GM12878 (cell line): Measurements from ENCODE around the gene DIP2C. TPM values are rescaled to one million over a fixed set of nuclear protein-coding genes. Genes with fewer than 3 reads are reported as not detected.

Source experiments
- ATAC-seq: fragments of 200-7000 bp; cut with Tn5 transposase; 3 replicates; pipeline ENCODE4 v1.9.1; 2020; ENCODE audit warnings: mild to moderate bottlenecking, moderate library complexity
- BruUV-seq: library from RNA; stranded (reverse); fragments of 400-500 nt; replicated peaks from 2 replicates; lab custom pipeline; 2021; lab: Mats Ljungman, UMichigan
- CTCF ChIA-PET: fragments of 300-600 bp; sonication (Branson Sonifier 250); formaldehyde crosslinking; extraction: SDS; loops from one replicate; lab custom pipeline; 2021; ENCODE audit warnings: inconsistent platforms; lab: Yijun Ruan, JAX
- POLR2A ChIA-PET: fragments of 350-600 bp; formaldehyde crosslinking; extraction: SDS; loops from one replicate; lab custom pipeline; 2021; ENCODE audit warnings: inconsistent platforms; lab: Charles Lee
- RAD21 ChIA-PET: fragments of 300-600 bp; sonication (Branson Sonifier 250); formaldehyde crosslinking; loops from one replicate; lab custom pipeline; 2023; ENCODE audit warnings: antibody characterized with exemption; ENCODE audit not compliant: unreplicated experiment; lab: Charles Lee
- SMC1A ChIA-PET: fragments of 300-600 bp; sonication (Branson Sonifier 250); formaldehyde crosslinking; loops from one replicate; lab custom pipeline; 2023; ENCODE audit not compliant: unreplicated experiment, uncharacterized antibody; lab: Charles Lee
- DNase-seq: peaks from one replicate; pipeline ENCODE4 v3.0.0-alpha.2; 2011; ENCODE audit warnings: low read depth, low spot score
- FAIRE-seq: peaks from 3 replicates; lab custom pipeline; 2011; peaks lifted over from hg19 to GRCh38; lab: Jason Lieb, UNC
- H2AFZ ChIP-seq: 2 replicates; pipeline ENCODE4 v1.6.0; 2011; ENCODE audit warnings: low read depth, low read length, control low read depth; ENCODE audit not compliant: control insufficient read depth
- H3K27ac ChIP-seq: 2 replicates; pipeline ENCODE4 v1.5.1; 2011; ENCODE audit warnings: control low read depth; ENCODE audit not compliant: control insufficient read depth, insufficient read depth
- H3K27me3 ChIP-seq, 2 experiments: replicated peaks in 1 of 2; 2 replicates each; pipeline versions ENCODE4 v1.6.0 to v1.6.1; 2011; ENCODE audit warnings: low read length in 1 of 2; ENCODE audit not compliant: control insufficient read depth in 2 of 2, insufficient read depth in 2 of 2
- H3K36me3 ChIP-seq, 2 experiments: 2 replicates each; pipeline ENCODE4 v1.5.1; 2011; ENCODE audit warnings: low read length in 1 of 2; ENCODE audit not compliant: control insufficient read depth in 2 of 2, insufficient read depth in 2 of 2
- H3K4me1 ChIP-seq: 2 replicates; pipeline ENCODE4 v1.6.1; 2011; ENCODE audit warnings: mild to moderate bottlenecking, low read length, moderate library complexity, mixed read lengths; ENCODE audit not compliant: control insufficient read depth, insufficient read depth
- H3K4me2 ChIP-seq: 2 replicates; pipeline ENCODE4 v1.6.0; 2011; ENCODE audit warnings: control low read depth; ENCODE audit not compliant: control insufficient read depth, insufficient read depth
- H3K4me3 ChIP-seq: fragments of 200-600 bp; sonication (generic); 2 replicates; pipeline ENCODE4 v1.5.1; 2016
- H3K79me2 ChIP-seq: 2 replicates; pipeline ENCODE4 v1.6.0; 2011; ENCODE audit warnings: low read length; ENCODE audit not compliant: control insufficient read depth, insufficient read depth
- H3K9ac ChIP-seq: 2 replicates; pipeline ENCODE4 v1.8.0; 2011; ENCODE audit warnings: low read length, control low read depth, mixed read lengths; ENCODE audit not compliant: control insufficient read depth, insufficient read depth
- H3K9me3 ChIP-seq: replicated peaks from 3 replicates; pipeline ENCODE4 v1.5.1; 2011; ENCODE audit warnings: mild to moderate bottlenecking, low read length; ENCODE audit not compliant: control insufficient read depth, insufficient read depth
- H4K20me1 ChIP-seq: 2 replicates; pipeline ENCODE4 v1.6.0; 2011; ENCODE audit not compliant: control insufficient read depth, insufficient read depth
- CHD1 ChIP-seq: IDR thresholded peaks from 2 replicates; pipeline ENCODE4 v1.6.1; 2012; ENCODE audit warnings: low read depth, low read length, improper control_type of control experiment
- CUX1 ChIP-seq: IDR thresholded peaks from 2 replicates; pipeline ENCODE4 v1.6.1; 2012; ENCODE audit warnings: improper control_type of control experiment, low read depth, low read length; ENCODE audit not compliant: insufficient replicate concordance
- E2F4 ChIP-seq: IDR thresholded peaks from 2 replicates; pipeline ENCODE4 v1.6.1; 2012; ENCODE audit warnings: low read depth, low read length, improper control_type of control experiment
- EGR1 ChIP-seq, 2 experiments: IDR thresholded peaks; 1 replicate in 1 of 2; 2 replicates in 1 of 2; pipeline ENCODE4 v1.6.1; 2011 to 2012; ENCODE audit warnings: low read depth in 2 of 2, low read length in 2 of 2, borderline replicate concordance in 1 of 2, mild to moderate bottlenecking in 1 of 2, moderate library complexity in 1 of 2
- EP300 ChIP-seq, 2 experiments: fragments of 150-350 bp in 1 of 2; IDR thresholded peaks; 2 replicates each; pipeline ENCODE4 v1.6.1; 2011 to 2012; ENCODE audit warnings: low read depth in 2 of 2, low read length in 2 of 2, borderline replicate concordance in 1 of 2, improper control_type of control experiment in 1 of 2, inconsistent platforms in 1 of 2; ENCODE audit not compliant: control insufficient read depth in 1 of 2
- GATAD2B ChIP-seq: fragments of 450-650 bp; conservative IDR thresholded peaks from 2 replicates; pipeline ENCODE4 v1.6.1; 2017; ENCODE audit warnings: low read depth, mild to moderate bottlenecking, moderate library complexity
- NFIC ChIP-seq: IDR thresholded peaks from 2 replicates; pipeline ENCODE4 v1.6.1; 2012; ENCODE audit warnings: low read depth, mild to moderate bottlenecking, inconsistent platforms, low read length, moderate library complexity
- NR2F1 ChIP-seq: fragments of 450-650 bp; conservative IDR thresholded peaks from 2 replicates; pipeline ENCODE4 v1.6.1; 2017; ENCODE audit warnings: mild to moderate bottlenecking
- POLR2AphosphoS2 ChIP-seq: IDR thresholded peaks from 2 replicates; pipeline ENCODE4 v1.6.1; 2011; ENCODE audit warnings: low read depth, mild to moderate bottlenecking, low read length, improper control_type of control experiment, moderate library complexity
- RB1 ChIP-seq: fragments of 450-650 bp; formaldehyde crosslinking; IDR thresholded peaks from 2 replicates; pipeline ENCODE4 v1.6.1; 2017; ENCODE audit warnings: mild to moderate bottlenecking, borderline replicate concordance
- REST ChIP-seq: IDR thresholded peaks from 2 replicates; pipeline ENCODE4 v1.6.1; 2012; ENCODE audit warnings: mild to moderate bottlenecking, low read depth, low read length
- TAF1 ChIP-seq: IDR thresholded peaks from 2 replicates; pipeline ENCODE4 v1.6.1; 2011; ENCODE audit warnings: mild to moderate bottlenecking, low read depth, low read length, borderline replicate concordance
- ZSCAN29 ChIP-seq: fragments of 450-650 bp; IDR thresholded peaks from 2 replicates; pipeline ENCODE4 v1.6.1; 2017; ENCODE audit warnings: mild to moderate bottlenecking, moderate library complexity
- WGBS: methylation state at CpG from one replicate; pipeline ENCODE4 v1.1.6; 2016; ENCODE audit warnings: low lambda C conversion rate; ENCODE audit not compliant: insufficient replicate concordance, insufficient coverage; ENCODE audit errors: missing lambda C conversion rate; 5-methylcytosine and 5-hydroxymethylcytosine counted together
- in situ Hi-C: fragments of 300-500 bp; cut with MboI; formaldehyde crosslinking; loops from 9 replicates; pipeline ENCODE4 v1.14.3; 2018; ENCODE audit warnings: mixed read lengths
- intact Hi-C: fragments of 100-400 bp; cut with micrococcal nuclease; formaldehyde crosslinking; loops from one replicate; pipeline ENCODE4 v1.14.2; 2022; ENCODE audit not compliant: unreplicated experiment
- polyA plus RNA-seq, 11 experiments: library from polyadenylated mRNA; depleted of rRNA in 4 of 11; unstranded in 6 of 11; stranded (reverse) in 5 of 11; fragments of >200 nt; fragmentation: Nextera tagmentation in 4 of 11; fragmentation: Illumina TruSeq in 1 of 11; extraction: Ambion mirVana in 4 of 11; extraction: Trizol in 1 of 11; gene quantifications; 1 replicate in 1 of 11; 2 replicates in 10 of 11; pipeline versions ENCODE4 v1.2.1 to v1.2.3, GENCODE V29; 2011 to 2016; ENCODE audit warnings: inconsistent platforms in 2 of 11, missing spikeins in 2 of 11, low read depth in 1 of 11
- total RNA-seq, 4 experiments: library from RNA; depleted of rRNA in 3 of 4; stranded (reverse); fragments of >200 nt in 3 of 4; fragmentation: Illumina TruSeq in 1 of 4; extraction: Trizol in 1 of 4; gene quantifications; 2 replicates each; pipeline versions ENCODE4 v1.2.1 to v1.2.3, GENCODE V29; 2013 to 2021

DIP2C gene
- total and polyA plus RNA-seq, 10 of the 15 experiments (the other 5 are each of a cell fraction or from before 2014, with no cell fraction given): 0.01 to 0.10 (median 0.06) TPM

- intact Hi-C loops (no loop called here), in situ Hi-C loops (no loop called here)
- no peak overlapping the region for H3K4me2 ChIP-seq
- BruUV-seq: no TSS peak
- no peaks in the 10 kb centered on the region for H4K20me1 ChIP-seq
- no peaks in the 10 kb centered on the region for H3K4me1 ChIP-seq
- ChIA-PET RAD21 (no interaction called here), CTCF (no interaction called here), POLR2A (no interaction called here), SMC1A (no interaction called here)
- no peak overlapping the region for H3K4me3 ChIP-seq
- H3K9ac ChIP-seq: no peak overlapping the region
- H3K36me3 ChIP-seq: no peaks in the 10 kb centered on the region
- DNase-seq (no peak), ATAC-seq (no peak), FAIRE-seq (no peak)
- TF ChIP-seq NR2F1 (no peak), TAF1 (no peak), GATAD2B (no peak), CUX1 (no peak), CHD1 (no peak), NFIC (no peak), REST (no peak), EGR1 (IDR thresholded peaks at IDR 0.05; ENCODE audit: borderline replicate concordance in 1 of 2, low read depth in 2 of 2, low read length in 2 of 2) (no peak), E2F4 (no peak), EP300 (IDR thresholded peaks at IDR 0.05; ENCODE audit: borderline replicate concordance in 1 of 2, control insufficient read depth in 1 of 2, low read depth in 2 of 2, low read length in 2 of 2) (no peak), POLR2AphosphoS2 (no peak), RB1 (no peak), ZSCAN29 (no peak)
- no peaks in the 10 kb centered on the region for H3K79me2 ChIP-seq
- 16% methylated on average over 12 of the region's 12 CpGs for WGBS
- no peaks in the 10 kb centered on the region; a peak in 1 of 4 replicates for H3K27me3 ChIP-seq
- H3K27ac ChIP-seq: no peak overlapping the region
- H3K9me3 ChIP-seq: no peaks in the 10 kb centered on the region; the same call in 2 of the 3 replicates
- H2AFZ ChIP-seq: no peak overlapping the region
These were observed 35.8 kb upstream of the DIP2C start for GRCh38 chr10:725302-725701.
